ENCODE measurements around the gene CCSER1.

- TF ChIP-seq RAD21 (IDR thresholded peaks at IDR 0.05) (no peak), CTCF (IDR thresholded peaks at IDR 0.05; ENCODE audit: low read depth, low read length, missing input control) (no peak), JUND (IDR thresholded peaks at IDR 0.05) (no peak), HNF4A (conservative IDR thresholded peaks at IDR 0.05) (no peak), YY1 (IDR thresholded peaks at IDR 0.05) (no peak), SP1 (IDR thresholded peaks at IDR 0.05) (no peak), TAF1 (conservative IDR thresholded peaks at IDR 0.05) (no peak)
Measured at GRCh38 chr4:90824266-90825150, 697.3 kb downstream of the CCSER1 start.

All from liver (tissue), 3 donors.